GM21526 (cell line): Measurements from ENCODE around the gene RADX.

ENCODE experiments used
- ATAC-seq: cut with Tn5 transposase; IDR thresholded peaks from one replicate; pipeline ENCODE4 v1.9.1; 2021; ENCODE audit warnings: moderate library complexity; ENCODE audit not compliant: unreplicated experiment, low FRiP score

The RADX gene

DNA sequence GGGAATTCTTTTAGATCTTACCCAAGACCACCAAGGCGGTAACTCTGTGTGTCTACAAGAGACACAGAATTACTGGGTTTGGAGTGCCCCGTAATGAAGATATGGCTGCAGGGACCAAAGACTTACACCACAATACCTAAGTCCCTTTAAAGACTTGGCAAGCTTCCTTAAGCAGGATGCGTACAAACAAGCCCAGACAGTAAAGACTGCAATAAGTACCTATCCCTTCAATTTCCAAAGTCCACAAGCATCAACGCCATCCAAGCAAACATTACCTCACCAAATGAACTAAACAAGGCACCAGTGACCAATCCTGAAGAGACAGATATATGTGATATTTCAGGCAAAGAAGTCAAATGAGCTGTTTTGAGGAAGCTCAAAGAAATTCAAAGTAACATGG, 72.4 kb downstream of the RADX start:
- ATAC-seq, result no peak

DNA sequence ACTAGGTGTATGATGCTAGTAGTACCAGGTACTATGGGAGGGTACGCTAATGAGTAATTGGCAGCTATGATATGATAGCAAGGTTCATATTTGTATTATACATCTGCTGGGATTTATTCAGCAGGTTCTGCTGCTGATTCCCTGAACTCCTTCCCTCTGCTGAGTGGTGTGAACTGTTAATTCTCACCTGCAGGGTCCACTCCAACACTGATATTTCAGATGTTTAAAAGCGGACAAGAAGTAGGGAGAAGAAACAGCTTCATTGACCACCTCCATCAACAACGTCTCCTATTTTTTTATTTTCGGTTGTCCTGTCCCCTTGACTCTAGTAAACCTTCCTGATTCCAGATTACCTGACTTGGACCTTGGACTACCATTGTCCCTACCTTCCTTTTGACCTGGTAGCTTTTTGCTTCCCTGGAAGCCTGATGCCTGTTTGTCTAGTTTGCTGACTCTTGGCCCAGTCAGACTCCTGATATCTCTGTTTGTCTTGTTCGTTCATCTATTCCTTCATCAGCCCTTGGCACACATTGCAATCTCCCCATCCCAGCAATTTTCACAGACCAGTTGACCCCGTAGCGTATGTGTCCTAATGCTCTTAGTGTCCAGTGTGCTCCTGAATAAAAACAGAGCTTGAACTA, 80.8 kb downstream of the RADX start:
- no peak for ATAC-seq

DNA sequence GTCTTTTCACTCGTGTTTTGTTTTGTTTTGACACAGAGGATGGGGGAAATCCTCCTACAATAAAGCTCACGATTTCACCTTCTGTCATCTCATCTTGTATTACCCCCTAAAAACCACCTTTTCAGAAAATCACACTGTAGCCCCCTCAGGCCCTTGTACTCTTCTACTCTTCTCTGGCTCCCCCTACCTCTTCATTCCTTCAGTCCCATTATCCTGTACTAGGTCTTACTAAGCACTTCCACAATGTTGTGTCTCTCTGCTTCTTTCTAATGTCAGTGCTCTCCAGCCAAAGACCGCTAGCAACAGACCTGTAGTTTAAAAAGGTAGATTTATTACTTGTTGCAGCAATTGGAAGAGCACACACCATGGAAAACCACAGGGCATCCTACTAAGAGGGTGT, 84.7 kb downstream of the RADX start:
- ATAC-seq, result no peak

DNA sequence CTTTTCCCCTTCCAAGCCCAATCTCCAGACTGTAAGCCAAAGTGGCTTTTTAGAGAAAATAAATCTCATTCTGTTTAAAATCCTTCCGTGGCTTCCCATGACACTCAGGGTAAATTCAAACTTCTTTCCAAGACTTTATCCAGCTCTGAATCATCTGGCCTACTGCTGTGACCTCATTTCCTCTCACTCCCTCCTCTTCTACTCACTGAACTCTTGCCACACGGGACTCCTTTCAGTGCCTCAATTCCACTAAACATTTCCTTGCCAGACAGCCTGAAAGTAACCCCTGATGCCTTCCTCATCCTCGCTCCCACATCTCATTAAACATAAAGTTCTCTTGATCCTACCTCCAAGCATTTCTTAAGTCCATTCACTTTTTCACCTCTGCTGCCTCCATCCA, 86.9 kb downstream of the RADX start:
- no peak for ATAC-seq

DNA sequence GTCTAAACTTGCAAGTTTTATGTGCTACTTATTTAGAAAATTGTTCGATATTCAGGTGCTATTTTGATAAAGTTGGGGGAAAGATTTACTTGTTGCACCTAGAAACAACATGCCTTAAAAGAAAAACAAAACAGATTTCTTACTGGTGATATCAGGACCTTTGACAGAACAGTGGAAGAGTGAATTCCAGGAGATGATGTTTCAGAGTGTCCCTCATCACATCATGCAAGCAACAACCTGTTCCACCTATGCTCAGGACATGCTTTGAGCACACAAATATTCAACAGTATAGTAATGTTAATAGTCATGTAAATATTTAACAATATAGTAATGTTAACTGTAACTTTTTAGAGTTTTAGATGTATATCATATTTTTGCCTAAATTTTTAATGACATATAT, 90.9 kb downstream of the RADX start:
- ATAC-seq, result no peak

DNA sequence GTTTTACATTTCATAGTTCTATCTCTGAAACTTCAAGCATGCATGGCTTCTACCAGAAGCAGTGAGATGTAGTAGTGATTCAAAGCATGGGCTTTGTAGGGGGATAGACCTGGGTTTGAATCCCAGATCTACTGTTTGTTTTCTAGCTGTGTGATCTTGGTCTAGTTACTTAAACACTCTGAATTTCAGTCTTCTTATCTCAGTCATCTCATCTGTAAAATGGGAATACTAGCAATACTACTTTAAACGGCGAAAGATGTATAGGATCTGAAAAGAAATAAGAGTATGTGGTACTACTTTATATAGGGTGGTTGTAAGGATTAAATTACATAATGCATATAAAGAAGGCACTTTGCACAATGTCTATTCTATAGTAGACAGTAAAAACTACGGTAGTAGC, 94.7 kb downstream of the RADX start:
- ATAC-seq, result no peak

DNA sequence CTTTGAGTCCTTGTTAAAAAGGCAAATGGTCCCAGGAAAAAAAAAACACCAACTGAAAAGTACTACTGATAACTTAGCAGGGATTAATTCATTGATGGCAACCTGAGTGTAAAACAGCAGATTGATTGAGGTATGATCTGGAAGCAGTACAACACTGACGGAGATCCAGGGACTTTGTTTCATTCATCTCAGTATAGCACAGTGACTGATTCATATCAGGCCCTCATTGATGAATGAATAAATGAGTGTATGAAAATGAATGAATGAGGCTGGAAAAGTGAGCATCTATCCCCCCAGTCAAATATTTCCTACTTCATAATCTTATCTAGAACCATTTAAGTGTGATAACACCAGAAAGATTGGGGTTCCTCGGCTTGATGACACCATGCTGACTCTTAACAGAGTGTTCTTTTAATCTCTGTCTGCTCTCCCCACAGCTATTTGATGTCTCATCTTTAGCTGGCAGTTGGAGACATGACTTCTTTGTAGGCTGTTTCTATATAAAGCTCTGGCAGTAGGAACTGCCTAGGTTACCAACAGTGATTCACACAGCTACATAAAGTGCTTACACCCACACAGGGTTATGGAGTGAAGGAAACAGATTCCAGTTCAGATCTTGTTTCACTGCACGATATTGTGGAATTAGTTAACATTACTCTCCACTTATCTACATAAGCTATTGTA, 96.1 kb downstream of the RADX start:
- no peak for ATAC-seq

DNA sequence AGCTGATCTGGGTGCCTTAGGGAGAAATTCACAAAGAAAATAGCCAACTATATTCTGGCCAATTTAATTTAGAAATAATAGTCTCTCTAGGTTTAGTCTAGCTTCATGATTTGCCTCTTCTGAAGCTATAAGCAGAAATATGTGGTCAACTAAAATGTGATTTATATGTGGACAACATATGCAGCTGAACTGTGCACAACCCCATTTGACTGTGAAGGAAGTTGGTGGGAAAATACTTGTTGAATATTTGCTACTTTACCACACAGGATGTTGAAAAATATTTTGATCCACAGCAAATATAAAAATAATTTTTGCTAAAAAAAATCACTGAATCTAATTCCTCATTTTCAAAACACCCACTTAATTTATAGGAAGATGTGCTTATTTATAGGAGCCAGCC, 99.0 kb downstream of the RADX start:
- ATAC-seq, result no peak

DNA sequence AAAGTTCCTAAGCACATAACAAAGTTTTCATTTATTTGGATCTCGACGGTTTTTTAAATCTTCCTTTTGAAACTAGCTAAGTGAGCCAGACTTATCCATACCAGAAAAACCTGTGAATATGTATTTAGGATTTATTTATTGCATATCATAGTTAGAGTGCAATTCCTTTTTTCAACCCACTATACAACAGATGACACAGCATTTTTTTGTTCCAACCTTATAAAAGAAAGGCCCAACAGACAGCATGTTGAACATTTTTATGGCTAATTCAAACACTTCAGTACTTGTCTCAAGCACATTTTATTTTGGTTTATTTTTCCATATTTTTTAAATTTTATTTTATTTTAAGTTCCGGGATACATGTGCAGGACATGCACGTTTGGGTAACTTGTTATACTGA, 99.6 kb downstream of the RADX start:
- ATAC-seq, result no peak

DNA sequence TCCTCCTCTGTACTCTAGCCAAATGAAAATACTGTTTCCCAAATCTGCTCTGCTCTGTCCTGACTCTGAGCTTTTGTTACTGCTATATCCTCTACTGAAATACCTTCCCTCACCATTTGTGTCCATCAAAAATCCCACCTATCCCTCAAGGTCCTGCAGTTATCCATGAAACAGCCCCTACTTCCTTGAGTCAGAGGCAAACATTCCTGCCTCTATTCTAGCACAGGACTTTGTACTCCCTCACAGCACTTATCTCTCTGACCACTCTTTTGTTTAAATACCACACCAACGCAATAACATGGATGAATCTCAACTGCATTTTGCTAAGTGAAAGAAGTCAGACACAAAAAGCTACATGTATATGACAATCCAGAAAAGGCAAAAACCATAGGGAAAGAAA, 104.2 kb downstream of the RADX start:
- ATAC-seq, result no peak

DNA sequence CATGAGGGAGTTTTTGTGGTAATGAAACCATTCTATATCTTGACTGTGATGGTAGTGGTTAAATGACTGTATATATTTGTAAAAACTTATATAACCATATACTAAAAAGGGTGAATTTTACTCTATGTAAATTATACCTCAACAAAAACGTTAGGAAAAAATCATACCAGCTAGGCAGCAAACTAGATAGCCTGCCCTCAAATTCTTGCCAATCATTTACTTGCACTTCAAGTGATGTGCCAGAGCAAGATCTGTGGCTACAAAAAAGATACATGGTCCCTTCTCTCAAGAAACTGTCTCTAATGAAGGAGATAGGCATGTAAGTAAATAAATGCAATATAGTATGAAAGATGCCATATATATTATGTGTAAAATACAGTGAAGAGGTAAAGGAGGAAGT, 104.7 kb downstream of the RADX start:
- no peak for ATAC-seq

DNA sequence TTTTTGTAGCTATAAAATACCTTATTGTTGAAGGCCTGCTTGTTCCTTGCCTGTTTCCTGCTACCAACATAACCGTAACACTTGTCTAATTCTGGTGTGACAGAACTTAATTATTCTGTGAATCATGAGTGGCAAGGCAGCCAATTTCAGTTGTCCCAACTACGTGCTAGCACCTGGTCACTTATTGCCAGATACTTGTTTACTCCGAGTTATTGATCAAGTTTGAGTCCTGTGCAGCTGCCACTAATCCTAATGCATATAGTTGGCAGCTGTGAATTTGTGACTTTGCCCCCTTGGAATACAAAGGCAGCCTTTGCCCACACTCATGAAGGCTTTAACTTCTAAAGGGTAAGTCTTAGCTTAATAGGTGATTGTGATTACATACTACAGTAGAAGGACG, 106.9 kb downstream of the RADX start:
- ATAC-seq, result no peak

DNA sequence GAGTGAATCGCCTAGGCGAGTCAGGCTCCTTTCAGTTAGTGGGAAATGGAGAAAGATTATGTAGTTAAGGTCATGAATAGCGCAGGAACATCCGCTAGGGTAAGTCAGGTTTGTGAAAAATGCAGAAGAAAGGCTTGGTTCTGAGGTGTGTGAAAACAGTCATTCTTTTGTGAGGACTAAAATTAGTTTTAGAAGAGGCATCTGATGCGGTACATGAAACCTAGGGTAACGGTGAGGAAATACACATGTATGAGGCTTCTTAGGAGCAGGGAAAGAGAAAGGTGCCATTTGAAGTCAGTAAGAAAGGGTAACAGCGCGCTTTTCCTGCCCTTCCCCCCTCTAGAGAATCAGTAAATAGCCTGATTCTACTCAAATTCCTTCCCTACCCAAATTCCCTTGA, 114.2 kb downstream of the RADX start:
- ATAC-seq, result no peak

DNA sequence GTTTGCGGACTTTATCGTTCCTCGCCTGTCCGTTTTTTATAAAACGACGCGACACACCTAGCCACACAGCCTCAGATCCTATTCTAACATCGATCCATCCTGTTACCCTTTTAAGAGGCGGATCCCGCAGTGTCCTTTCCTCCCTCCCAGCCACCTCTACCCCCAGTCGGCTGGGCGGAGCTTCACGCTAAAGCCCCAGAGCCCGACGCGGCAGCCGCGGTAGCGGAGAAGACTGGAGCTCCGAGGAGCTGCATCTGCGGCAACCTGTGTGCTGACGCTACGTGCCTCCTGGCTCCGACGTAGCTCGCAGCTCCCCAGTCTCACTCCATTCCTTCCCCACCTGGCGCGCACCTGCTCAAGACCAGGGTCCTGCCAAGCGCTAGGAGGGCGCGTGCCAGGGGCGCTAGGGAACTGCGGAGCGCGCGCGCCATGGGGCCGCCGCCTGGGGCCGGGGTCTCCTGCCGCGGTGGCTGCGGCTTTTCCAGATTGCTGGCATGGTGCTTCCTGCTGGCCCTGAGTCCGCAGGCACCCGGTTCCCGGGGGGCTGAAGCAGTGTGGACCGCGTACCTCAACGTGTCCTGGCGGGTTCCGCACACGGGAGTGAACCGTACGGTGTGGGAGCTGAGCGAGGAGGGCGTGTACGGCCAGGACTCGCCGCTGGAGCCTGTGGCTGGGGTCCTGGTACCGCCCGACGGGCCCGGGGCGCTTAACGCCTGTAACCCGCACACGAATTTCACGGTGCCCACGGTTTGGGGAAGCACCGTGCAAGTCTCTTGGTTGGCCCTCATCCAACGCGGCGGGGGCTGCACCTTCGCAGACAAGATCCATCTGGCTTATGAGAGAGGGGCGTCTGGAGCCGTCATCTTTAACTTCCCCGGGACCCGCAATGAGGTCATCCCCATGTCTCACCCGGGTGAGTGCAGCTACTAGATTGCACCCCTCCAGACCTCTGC, 115.0 kb downstream of the RADX start, which contains the start of gene RNF128:
Gene RNF128 (plus strand): TSS at position 217 of the 953 bp plus-strand sequence. CDS start 213 bp downstream, at position 430.
- no peak for ATAC-seq

DNA sequence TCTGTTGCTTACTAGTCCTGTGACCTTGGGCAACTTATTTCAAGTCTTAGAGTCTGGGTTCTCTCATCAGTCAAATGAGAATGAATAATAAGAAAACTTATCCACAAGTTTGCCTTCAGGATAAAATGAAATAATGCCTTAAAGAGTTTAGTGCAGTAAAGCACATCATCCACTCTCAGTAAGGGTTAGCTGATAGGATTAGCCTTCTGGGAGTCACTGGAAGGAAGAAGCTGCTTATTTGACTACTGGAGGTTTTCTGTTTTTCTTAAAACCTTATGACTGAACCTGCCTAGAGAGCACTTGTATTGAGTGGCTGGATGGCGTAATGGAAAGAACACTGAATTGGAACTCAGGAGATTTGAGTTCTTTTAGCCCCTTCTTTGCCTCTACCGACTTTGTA, 116.6 kb downstream of the RADX start:
- ATAC-seq, result no peak
